GM18508 (cell line): ENCODE results near the gene NOTCH1.

Experiments
- ATAC-seq: cut with Tn5 transposase; IDR thresholded peaks from one replicate; pipeline ENCODE4 v1.9.1; 2021; ENCODE audit warnings: moderate number of reproducible peaks; ENCODE audit not compliant: insufficient read depth, unreplicated experiment

NOTCH1 gene

DNA sequence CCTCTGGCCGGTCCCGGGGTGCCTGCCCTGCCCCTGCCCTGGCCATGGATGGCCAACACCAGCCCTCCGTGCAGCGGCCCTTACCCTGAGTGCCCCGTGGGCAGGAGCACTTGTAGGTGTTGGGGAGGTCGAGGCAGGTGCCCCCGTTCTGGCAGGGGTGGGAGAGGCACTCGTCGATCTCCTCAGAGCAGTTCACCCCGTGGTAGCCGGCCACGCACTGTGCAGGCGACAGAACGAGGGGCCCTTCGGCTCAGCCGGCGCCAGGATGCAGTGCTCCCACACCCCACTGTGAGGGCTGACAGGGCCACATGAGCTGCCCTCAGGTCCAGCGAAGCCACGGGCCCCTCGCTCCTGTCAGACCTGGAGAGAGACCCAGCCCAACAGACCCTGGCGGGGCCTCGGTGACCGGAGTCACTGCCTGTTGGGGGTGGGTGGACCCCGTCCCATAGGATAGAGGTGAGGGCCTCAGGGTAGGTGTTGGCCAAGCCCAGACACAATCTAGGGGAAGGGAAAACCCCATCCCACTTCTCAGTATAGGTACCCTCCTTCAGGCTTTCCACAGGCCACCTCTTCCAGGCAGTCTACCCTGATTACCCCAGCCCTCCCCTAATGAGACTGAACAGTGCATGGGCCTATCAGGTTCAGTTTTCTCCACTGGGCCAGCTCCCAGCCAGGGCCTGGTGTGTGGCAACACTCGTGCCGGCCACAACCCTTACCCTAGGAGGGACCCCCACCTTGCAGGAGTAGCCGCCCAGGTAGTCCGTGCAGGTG is 38.4 kb downstream of the NOTCH1 start:
- ATAC-seq: no peak

DNA sequence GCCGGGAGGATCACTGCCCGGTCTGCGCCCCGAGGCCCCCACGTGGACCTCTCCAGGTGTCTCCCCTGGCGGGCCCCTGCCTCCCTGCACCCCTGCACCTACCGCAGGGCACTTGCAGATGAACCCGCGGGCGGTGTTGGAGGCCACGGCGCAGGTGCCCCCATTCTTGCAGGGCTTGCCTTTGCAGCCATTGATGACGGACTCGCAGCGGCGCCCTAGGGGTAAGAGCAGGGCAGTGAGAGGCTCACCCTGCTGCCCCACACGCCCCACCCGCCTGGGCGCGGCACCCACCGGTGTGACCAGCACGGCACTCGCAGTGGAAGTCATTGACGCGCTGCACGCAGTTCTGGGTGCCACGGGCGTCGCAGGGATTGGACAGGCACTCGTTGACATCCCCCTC is 39.4 kb downstream of the NOTCH1 start:
- no peak for ATAC-seq

DNA sequence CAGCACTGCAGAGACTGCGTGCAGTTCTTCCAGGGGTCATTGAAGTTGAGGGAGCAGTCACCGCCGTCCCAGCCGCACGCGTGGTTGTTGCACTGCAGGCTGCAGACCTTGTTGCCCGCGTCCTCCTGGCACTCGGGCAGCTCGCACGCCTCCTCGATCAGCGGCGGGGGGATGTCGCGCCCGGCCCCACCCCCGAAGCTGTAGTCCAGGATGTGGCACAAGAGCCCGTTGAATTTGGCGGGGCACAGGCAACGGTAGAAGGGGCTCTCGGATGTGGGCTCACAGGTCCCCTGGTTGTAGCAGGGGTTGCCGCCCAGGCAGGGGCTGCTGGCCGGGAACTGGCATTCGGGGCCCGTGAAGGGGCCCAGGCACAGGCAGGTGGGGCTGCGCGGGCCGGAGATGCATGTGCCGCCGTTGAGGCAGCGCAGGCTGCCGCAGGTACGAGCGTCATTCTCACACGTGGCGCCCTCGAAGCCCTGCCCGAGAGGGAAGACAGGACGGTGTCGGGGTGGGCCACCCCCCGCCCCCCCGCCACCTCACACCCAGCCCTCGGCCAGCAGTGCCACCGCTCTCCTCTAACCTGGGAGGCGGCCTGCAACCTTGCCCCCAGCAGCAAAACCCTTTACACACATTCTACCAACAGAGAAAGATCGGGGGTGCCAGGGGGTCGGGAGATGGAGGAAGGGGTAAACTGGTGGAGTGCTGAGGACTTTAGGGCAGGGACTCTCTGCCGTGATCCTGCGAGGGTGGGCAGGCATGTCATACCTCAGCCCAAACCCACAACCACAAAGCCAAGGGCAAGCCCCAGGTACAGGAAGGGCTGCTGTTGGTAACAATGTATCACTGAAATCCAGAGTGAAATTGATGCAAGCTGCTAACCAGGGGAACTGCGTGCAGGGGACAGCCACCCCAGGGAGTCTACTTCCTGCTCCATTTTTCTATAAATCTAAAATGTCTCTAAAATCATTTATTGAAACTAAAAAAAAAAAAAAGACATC is 40.1 kb downstream of the NOTCH1 start:
- no peak for ATAC-seq

DNA sequence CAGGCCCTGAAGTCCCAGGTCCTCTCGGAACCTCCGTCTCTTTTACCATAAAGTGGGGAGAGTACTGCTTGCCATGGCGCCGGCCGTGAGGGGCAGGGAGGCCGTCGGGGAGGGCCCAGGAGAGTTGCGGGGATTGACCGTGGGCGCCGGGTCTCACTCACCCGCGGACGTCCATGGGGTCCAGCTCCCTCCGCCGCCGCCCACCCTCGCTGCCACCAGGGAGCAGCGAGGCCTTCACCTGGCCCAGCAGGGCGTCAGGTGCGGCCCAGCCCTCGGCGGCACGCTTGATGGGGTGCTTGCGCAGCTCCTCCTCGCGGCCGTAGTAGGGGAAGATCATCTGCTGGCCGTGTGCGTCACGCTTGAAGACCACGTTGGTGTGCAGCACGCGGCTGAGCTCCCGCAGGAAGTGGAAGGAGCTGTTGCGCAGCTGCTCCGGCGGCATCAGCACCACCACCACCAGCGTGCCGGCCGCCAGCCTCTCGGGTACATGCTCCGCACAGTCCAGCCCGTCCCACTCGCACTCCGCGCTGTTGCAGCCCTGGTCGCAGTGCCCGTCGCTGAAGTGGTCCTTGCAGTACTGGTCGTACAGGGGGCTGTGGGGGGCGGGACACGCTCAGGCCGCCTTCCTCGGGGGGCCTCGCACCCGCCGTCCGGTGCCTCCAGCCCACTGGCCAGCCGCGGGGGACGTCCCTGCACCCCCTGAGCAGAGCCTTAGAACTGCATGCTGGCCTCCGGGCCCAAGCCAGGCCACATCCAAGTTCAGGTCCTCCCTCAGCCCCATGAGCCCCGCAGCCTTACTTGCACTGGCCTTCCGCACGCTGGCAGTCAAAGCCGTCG is 41.1 kb downstream of the NOTCH1 start:
- ATAC-seq: no peak

DNA sequence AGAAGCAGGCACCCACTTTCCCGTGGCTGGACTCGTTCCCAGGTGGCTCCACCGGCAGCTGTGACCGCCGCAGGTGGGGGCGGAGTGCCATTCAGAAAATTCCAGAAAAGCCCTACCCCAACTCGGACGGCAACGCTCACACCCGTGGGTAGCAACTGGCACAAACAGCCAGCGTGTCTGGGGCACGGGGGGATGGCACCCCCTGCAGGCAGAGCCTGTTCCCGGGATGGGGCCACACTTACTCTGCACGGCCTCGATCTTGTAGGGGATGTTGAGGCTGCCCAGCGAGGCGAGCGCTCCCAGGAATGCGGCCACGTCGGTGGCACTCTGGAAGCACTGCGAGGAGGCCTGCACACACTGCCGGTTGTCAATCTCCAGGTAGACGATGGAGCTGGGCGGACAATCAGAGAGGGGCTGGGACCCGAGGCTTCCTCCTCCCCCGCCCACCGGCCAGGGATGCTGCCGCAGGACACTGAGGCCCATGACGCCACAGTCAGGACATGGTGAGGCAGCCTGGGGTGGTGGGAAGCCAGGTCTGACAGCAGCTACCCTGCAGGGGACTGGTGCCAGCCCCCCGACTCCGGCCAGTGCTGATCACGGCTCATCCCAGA is 42.8 kb downstream of the NOTCH1 start:
- no peak for ATAC-seq

GRCh38 chr9:136502196-136502595 is 43.7 kb downstream of the NOTCH1 start:
- no peak for ATAC-seq

DNA sequence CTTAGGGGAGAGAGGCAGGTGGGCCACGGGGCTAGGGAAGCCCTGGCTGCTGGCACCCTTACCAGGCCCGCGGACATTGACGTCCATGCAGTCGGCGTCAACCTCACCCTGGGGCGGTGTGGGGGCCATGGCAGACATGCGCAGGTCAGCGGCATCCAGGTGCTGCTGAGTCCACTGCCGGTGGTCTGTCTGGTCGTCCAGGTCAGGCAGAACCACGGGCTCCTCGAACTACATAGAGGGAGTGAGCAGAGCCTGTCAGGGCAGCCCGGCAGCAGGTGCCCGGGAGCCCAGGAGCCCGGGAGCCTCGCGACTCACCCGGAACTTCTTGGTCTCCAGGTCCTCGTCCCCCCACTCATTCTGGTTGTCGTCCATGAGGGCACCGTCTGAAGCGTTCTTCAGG is 44.2 kb downstream of the NOTCH1 start:
- no peak for ATAC-seq

- ATAC-seq: no peak
Observed at GRCh38 chr9:136499935-136500910, 45.6 kb downstream of the NOTCH1 start.

DNA sequence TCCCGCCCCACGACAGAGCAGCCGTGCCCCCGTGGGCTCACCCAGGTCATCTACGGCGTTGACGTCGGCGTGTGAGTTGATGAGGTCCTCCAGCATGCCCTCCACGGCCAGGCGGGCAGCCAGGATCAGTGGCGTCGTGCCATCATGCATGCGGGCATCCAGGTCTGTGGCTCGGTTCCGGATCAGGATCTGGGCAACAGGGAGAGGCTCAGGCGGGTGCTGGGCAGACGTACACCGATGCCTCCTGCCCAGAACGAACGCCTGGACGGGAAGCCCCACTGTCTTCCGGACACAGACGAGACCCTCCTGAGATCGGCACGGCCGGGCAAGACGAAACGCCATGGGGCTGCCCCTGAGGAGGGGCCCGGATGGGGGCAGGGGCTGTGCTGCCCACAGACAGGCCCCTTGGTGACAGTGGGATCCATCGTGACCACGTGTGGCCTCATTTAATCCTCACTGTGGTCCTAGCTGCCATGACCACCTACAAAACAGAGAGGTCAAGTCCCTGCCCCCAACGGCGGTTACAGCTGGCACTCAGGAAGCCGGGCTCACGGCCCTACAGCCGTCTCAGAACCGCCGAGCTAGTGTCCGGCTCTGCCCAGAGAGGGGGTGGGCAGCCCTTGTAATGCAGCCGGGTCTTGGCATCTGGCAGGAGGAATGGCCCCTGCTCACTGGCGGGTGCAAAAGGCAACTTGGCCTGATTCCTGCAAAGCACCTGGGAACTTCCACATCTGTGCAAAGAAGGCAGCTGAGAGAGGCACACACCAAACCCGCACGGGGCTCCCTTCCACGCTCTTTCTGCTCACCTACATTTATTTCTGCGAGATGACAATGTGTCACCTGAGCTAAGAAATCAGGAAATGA is 46.5 kb downstream of the NOTCH1 start:
- ATAC-seq: no peak

DNA sequence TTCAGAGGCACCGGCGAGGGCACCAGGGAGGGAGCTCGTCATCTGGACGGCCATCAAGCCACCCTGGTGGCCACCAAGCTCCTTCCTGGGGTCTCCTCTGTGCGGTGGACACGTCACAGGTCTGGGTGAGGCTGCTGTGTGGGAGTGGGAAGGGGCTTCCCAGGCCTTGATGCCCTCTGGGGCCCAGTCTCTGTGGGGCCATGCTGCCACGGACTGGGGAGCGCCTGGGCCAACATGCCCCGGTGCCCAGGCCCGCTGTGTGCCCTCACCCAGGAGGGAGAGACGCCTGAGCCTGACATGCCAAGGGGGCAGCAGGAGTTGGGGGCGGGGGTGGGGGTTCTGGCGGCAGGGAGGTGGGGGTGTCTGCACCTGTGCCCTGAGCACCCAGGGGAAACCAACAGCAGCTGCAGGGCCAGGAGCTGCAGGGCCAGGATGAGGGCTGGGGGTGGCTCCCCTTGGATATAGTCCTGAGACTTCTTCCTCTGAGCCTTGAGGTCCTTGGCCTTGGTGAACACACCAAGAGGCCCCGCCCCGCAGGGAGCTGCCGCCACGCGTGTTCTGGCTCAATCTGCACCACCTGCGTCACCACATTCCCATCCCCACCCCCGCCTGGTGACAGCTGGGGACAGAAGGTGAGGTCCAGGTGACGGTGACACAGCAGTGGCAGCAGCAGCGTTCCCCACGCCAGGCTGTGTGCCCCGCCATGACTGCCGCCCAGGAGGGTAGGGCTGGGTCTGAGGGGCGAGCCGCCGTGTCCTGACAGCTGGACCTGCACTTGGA is 47.7 kb downstream of the NOTCH1 start:
- ATAC-seq: no peak

GRCh38 chr9:136496801-136497620 is 48.8 kb downstream of the NOTCH1 start:
- ATAC-seq: no peak

DNA sequence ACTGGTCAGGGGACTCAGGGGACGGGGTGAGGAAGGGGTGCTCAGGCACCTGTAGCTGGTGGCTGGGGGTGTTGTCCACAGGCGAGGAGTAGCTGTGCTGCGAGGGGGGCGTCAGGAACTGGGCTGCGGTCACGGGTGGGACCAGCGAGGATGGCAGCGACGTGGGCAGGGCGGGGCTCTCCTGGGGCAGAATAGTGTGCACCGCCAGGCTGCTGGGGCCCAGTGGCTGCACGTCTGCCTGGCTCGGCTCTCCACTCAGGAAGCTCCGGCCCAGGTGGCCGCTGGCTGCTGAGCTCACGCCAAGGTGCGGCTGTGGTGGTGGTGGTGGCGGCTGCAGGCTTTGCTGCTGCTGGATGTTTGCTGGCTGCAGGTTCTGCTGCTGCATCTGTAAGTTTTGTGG is 49.7 kb downstream of the NOTCH1 start:
- ATAC-seq: no peak

DNA sequence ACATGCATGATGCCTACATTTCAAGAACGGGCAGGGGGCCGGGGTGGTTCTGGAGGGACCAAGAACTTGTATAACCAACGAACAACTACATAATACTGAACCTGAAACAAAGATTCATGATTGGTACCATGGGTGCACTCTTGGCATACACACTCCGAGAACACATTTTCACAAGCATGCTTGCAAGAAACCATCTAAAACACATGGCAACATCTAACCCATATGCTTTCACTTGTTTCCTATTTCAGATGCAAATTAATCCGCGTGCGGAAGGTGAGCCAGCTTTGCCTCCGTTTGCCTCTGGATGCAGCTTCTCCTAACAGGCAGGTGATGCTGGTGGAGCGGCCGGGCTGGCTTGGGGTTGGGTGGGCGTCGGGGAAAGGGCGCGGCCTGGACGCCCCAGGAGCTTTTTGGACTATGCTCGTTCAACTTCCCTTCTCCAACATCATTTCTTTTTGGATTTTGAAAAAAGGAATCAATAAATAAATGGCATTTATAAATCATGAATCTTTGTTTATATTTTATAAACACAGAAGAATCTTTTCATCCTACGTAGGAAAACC is 50.5 kb downstream of the NOTCH1 start:
- no peak for ATAC-seq

- no peak for ATAC-seq
Observed at GRCh38 chr9:136494531-136495215, 51.2 kb downstream of the NOTCH1 start.

DNA sequence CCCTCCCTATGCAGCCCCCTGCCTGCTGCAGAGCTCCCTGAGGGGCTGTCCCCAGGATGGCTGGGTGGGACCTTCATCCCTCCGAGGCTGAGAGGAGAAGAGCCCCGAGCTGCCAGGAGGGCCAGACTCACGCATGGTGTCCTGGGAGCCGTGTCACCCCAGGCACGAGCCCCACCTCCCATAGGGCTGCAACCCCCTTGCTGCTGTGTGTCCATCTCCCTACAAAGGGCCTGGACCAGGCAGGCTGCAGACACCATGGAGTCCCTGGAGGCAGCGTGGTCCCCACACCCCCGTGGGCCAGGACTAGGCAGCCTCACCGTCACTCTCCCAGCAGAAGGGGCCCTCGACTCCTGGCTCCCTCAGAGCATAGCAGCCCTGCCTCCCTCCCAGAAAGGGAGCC is 51.8 kb downstream of the NOTCH1 start:
- ATAC-seq: no peak

DNA sequence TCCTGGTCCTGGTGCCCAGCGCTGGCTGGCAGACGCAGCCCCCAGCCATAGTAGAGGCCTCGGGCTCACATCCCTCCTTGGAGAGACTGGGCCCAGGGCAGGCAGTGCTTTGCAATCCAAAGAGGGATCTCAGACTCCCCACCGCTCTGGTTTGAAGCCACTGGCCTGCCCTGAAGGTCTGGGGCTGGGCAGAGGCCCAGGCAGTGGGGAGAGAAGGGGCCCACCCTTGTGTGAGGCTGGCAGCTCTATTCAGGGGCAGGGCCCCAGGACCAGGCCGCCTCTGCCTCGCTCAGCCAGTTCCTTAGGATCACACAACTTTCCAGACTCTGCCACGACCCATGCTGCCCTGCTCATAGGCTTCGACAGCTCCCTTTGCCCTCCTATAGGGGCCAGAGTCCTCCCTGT is 52.3 kb downstream of the NOTCH1 start:
- no peak for ATAC-seq
